Mucosa of gallbladder (tissue), 1 donor: ENCODE results near the gene SPTB. TPM values are rescaled to one million over a fixed set of nuclear protein-coding genes. Genes with fewer than 3 reads are reported as not detected.

ENCODE experiments used
- total RNA-seq: library from RNA; stranded (reverse); gene quantifications from one replicate; pipeline ENCODE4 v1.2.1, GENCODE V29; 2021
- donor health status: DM: no; HTN: no; CAD: no.

The SPTB gene
- total RNA-seq, 1 donor from 2014 or later = 3.1 TPM

Other genes with a start within 250 kb of the SPTB start
- gene PLEKHG3, start 175.5 kb downstream of the SPTB start, total RNA-seq = 101 TPM
- 58.7 TPM for gene CHURC1, start 34.5 kb upstream of the SPTB start, total RNA-seq
- 617 TPM for gene GPX2, start 62.8 kb upstream of the SPTB start, total RNA-seq
- gene RAB15, start 92.4 kb upstream of the SPTB start, total RNA-seq = 16.5 TPM
- 16.7 TPM for gene FNTB, start 107.0 kb upstream of the SPTB start, total RNA-seq
- gene MAX, start 222.6 kb upstream of the SPTB start, total RNA-seq = 109 TPM